K562 (cell line): ENCODE measurements around the gene KCNK3. TPM values are rescaled to one million over a fixed set of nuclear protein-coding genes. Genes with fewer than 3 reads are reported as not detected.
A peak's percentile ranks its signal among the peaks of the same experiment; 100 is the strongest.

Experiments
- ADNP ChIP-seq: fragments of 200-800 bp; sonication (Bioruptor generic); IDR thresholded peaks from 2 replicates; pipeline ENCODE4 v1.6.1; 2016; ENCODE audit warnings: missing genetic modification characterization, missing compliant biosample characterization
- BMI1 ChIP-seq: fragments of 150-350 bp; IDR thresholded peaks from 2 replicates; pipeline ENCODE4 v1.6.1; 2014; ENCODE audit warnings: low read length
- CREB3L1 ChIP-seq: fragments of 450-650 bp; IDR thresholded peaks from 2 replicates; pipeline ENCODE4 v1.6.1; 2014; ENCODE audit warnings: low read depth, mild to moderate bottlenecking, moderate library complexity, borderline replicate concordance
- ETV6 ChIP-seq, 3 experiments: fragments of 150-350 bp in 1 of 3; sonication (generic) in 1 of 3; formaldehyde crosslinking in 1 of 3; IDR thresholded peaks; 2 replicates each; pipeline versions ENCODE4 v1.6.1 to v1.8.0; 2014 to 2022; ENCODE audit warnings: borderline replicate concordance in 2 of 3, low read depth in 2 of 3, antibody characterized with exemption in 1 of 3, low read length in 1 of 3, mild to moderate bottlenecking in 1 of 3, missing genetic modification reagents in 1 of 3
- MLX ChIP-seq, 2 experiments: fragments of 450-650 bp in 1 of 2; sonication (generic) in 1 of 2; formaldehyde crosslinking; conservative IDR thresholded peaks; 2 replicates each; pipeline versions ENCODE4 v1.4.0 to v1.8.1; 2020 to 2022; ENCODE audit warnings: mild to moderate bottlenecking in 1 of 2, missing genetic modification reagents in 1 of 2
- POLR2AphosphoS2 ChIP-seq: IDR thresholded peaks from 2 replicates; pipeline ENCODE4 v1.6.1; 2012; ENCODE audit warnings: low read length, improper control_type of control experiment
- POLR2AphosphoS5 ChIP-seq: IDR thresholded peaks from 2 replicates; pipeline ENCODE4 v1.6.1; 2011; ENCODE audit warnings: mild to moderate bottlenecking, low read depth, low read length, moderate library complexity; ENCODE audit not compliant: control insufficient read depth, insufficient read depth
- RAD21 ChIP-seq, 2 experiments: fragments of 250-450 bp in 1 of 2; fragments of 450-650 bp in 1 of 2; sonication (Bioruptor Pico) in 1 of 2; formaldehyde crosslinking in 1 of 2; IDR thresholded peaks in 1 of 2; conservative IDR thresholded peaks in 1 of 2; 2 replicates each; pipeline versions ENCODE4 v1.4.0 to v1.8.0; 2020 to 2022; ENCODE audit warnings: mild to moderate bottlenecking in 2 of 2, moderate library complexity in 1 of 2
- RB1 ChIP-seq: fragments of 450-650 bp; IDR thresholded peaks from 2 replicates; pipeline ENCODE4 v1.6.1; 2017; ENCODE audit warnings: low read depth, mild to moderate bottlenecking
- TCF7L2 ChIP-seq: fragments of 150-350 bp; IDR thresholded peaks from 2 replicates; pipeline ENCODE4 v1.6.1; 2016; ENCODE audit warnings: low read depth, mild to moderate bottlenecking, low read length, moderate library complexity
- VEZF1 ChIP-seq: fragments of 200-800 bp; sonication (Bioruptor generic); IDR thresholded peaks from 2 replicates; pipeline ENCODE4 v1.6.1; 2017; ENCODE audit warnings: missing genetic modification characterization, missing compliant biosample characterization
- ZBTB1 ChIP-seq: sonication (generic); formaldehyde crosslinking; IDR thresholded peaks from 2 replicates; pipeline ENCODE4 v1.8.1; 2023; ENCODE audit warnings: missing genetic modification reagents, low read depth, mild to moderate bottlenecking, borderline replicate concordance
- ZFP36 ChIP-seq: fragments of 150-350 bp; IDR thresholded peaks from 2 replicates; pipeline ENCODE4 v1.6.1; 2018; ENCODE audit warnings: low read length, low read depth; ENCODE audit not compliant: partially characterized antibody
- ZNF133 ChIP-seq: fragments of 250-450 bp; sonication (Bioruptor Pico); IDR thresholded peaks from 2 replicates; pipeline ENCODE4 v1.4.0; 2020; ENCODE audit warnings: mild to moderate bottlenecking
- ZNF140 ChIP-seq: fragments of 250-450 bp; sonication (Bioruptor Pico); IDR thresholded peaks from 2 replicates; pipeline ENCODE4 v1.8.0; 2021; ENCODE audit warnings: moderate library complexity, mild to moderate bottlenecking, inconsistent platforms
- ZNF398 ChIP-seq: fragments of 250-450 bp; sonication (Bioruptor Pico); IDR thresholded peaks from 2 replicates; pipeline ENCODE4 v1.8.0; 2021; ENCODE audit warnings: moderate library complexity, mild to moderate bottlenecking, inconsistent platforms
- polyA plus RNA-seq, 8 experiments: library from polyadenylated mRNA; depleted of rRNA in 4 of 8; stranded (reverse) in 5 of 8; unstranded in 3 of 8; fragments of >200 nt; fragmentation: Nextera tagmentation in 2 of 8; fragmentation: Illumina TruSeq in 1 of 8; extraction: Ambion mirVana in 2 of 8; extraction: Trizol in 1 of 8; gene quantifications; 2 replicates each; pipeline versions ENCODE4 v1.2.1 to v1.2.3, GENCODE V29; 2011 to 2014; ENCODE audit warnings: inconsistent platforms in 1 of 8, missing spikeins in 1 of 8
- total RNA-seq, 7 experiments: library from RNA; depleted of rRNA in 6 of 7; stranded (reverse); fragments of >200 nt in 6 of 7; fragmentation: Illumina TruSeq in 2 of 7; extraction: Trizol in 2 of 7; gene quantifications; 2 replicates each; pipeline versions ENCODE4 v1.2.1 to v1.2.3, GENCODE V29; 2011 to 2021; ENCODE audit warnings: low replicate concordance in 1 of 7
- TF ChIP-seq, protein P1 (sequence below): sonication (generic); formaldehyde crosslinking; IDR thresholded peaks from 2 replicates; pipeline ENCODE4 v1.8.1; 2023; ENCODE audit warnings: mild to moderate bottlenecking, missing genetic modification reagents

The KCNK3 gene
- total and polyA plus RNA-seq, 9 of the 15 experiments (the other 6 are each of a cell fraction or from before 2014, with no cell fraction given) = 0.01 to 0.20 (median 0.07) TPM; not detected in 5

GRCh38 chr2:26757873-26758789 lies 65.6 kb downstream of the KCNK3 start (continued):
- TF ChIP-seq POLR2AphosphoS2 (no peak), POLR2AphosphoS5 (peak; percentile 52), VEZF1 (CRISPR knock-in tag) (peak; percentile 67; the same call in 1 of the 2 replicates), CREB3L1 (0 out of 2 replicates have a peak, but pooled peaks have one; percentile 33), TCF7L2 (no peak), ZFP36 (no peak), ZNF398 (CRISPR knock-in tag) (no peak), ZNF133 (CRISPR knock-in tag) (peak; percentile 81; the same call in 1 of the 2 replicates), ZNF140 (CRISPR knock-in tag) (no peak), ETV6 (IDR thresholded peaks at IDR 0.05; ENCODE audit: borderline replicate concordance in 1 of 2, low read depth in 2 of 2, low read length in 1 of 2) (no peak), ETV6 (CRISPR knock-in tag; IDR thresholded peaks at IDR 0.05; ENCODE audit: borderline replicate concordance) (no peak), RB1 (no peak), BMI1 (no peak), ADNP (tag) (no peak), ZBTB1 (CRISPR knock-in tag) (no peak), RAD21 (CRISPR knock-in tag; conservative IDR thresholded peaks at IDR 0.05 in 1 of 2, IDR thresholded peaks at IDR 0.05 in 1 of 2) (no peak), MLX (CRISPR knock-in tag; conservative IDR thresholded peaks at IDR 0.05) (0 out of 4 replicates have a peak, but pooled peaks of 1 of the 2 experiments have one; percentile 78)
- TF ChIP-seq, protein P1, sequence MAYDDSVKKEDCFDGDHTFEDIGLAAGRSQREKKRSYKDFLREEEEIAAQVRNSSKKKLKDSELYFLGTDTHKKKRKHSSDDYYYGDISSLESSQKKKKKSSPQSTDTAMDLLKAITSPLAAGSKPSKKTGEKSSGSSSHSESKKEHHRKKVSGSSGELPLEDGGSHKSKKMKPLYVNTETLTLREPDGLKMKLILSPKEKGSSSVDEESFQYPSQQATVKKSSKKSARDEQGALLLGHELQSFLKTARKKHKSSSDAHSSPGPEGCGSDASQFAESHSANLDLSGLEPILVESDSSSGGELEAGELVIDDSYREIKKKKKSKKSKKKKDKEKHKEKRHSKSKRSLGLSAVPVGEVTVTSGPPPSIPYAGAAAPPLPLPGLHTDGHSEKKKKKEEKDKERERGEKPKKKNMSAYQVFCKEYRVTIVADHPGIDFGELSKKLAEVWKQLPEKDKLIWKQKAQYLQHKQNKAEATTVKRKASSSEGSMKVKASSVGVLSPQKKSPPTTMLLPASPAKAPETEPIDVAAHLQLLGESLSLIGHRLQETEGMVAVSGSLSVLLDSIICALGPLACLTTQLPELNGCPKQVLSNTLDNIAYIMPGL = no peak
